OCI-LY7 (cell line): Measurements from ENCODE around the gene LRRC10B. TPM values are rescaled to one million over a fixed set of nuclear protein-coding genes. Genes with fewer than 3 reads are reported as not detected.

Experiments
- BruUV-seq: library from RNA; stranded (reverse); fragments of 400-500 nt; replicated peaks from 2 replicates; lab custom pipeline; 2021; lab: Mats Ljungman, UMichigan
- CTCF ChIA-PET: fragments of 300-600 bp; sonication (Branson Sonifier 250); formaldehyde crosslinking; loops from one replicate; lab custom pipeline; 2022; ENCODE audit warnings: antibody characterized with exemption; ENCODE audit not compliant: unreplicated experiment; lab: Charles Lee
- POLR2A ChIA-PET: fragments of 300-600 bp; sonication (Branson Sonifier 250); formaldehyde crosslinking; loops from one replicate; lab custom pipeline; 2022; ENCODE audit warnings: antibody characterized with exemption; lab: Charles Lee
- DNase-seq: peaks from one replicate; pipeline ENCODE4 v3.0.0-alpha.2; 2015; ENCODE audit warnings: low spot score
- H2AFZ ChIP-seq: fragments of 200-600 bp; sonication (generic), shearing (Covaris generic); 2 replicates; pipeline ENCODE4 v1.6.1; 2014; ENCODE audit warnings: mild to moderate bottlenecking, antibody characterized with exemption, low read length, moderate library complexity
- H3K27ac ChIP-seq: fragments of 200-600 bp; sonication (generic); 2 replicates; pipeline ENCODE4 v1.5.1; 2014; ENCODE audit warnings: mixed run types, low read depth, mild to moderate bottlenecking, moderate library complexity, low read length, inconsistent platforms; ENCODE audit not compliant: poor library complexity, severe bottlenecking
- H3K36me3 ChIP-seq: fragments of 200-600 bp; sonication (generic); 2 replicates; pipeline ENCODE4 v1.6.1; 2014; ENCODE audit warnings: mild to moderate bottlenecking, antibody characterized with exemption, low read length, moderate library complexity, mixed read lengths; ENCODE audit not compliant: insufficient read depth
- H3K4me1 ChIP-seq: fragments of 200-600 bp; sonication (generic); 2 replicates; pipeline ENCODE4 v1.5.1; 2014; ENCODE audit warnings: mild to moderate bottlenecking, low read length; ENCODE audit not compliant: insufficient read depth, poor library complexity, severe bottlenecking
- H3K4me2 ChIP-seq: fragments of 200-600 bp; sonication (generic); 2 replicates; pipeline ENCODE4 v1.6.1; 2014; ENCODE audit warnings: mild to moderate bottlenecking, low read length
- H3K4me3 ChIP-seq: fragments of 200-600 bp; sonication (generic); 2 replicates; pipeline ENCODE4 v1.5.1; 2014; ENCODE audit warnings: mild to moderate bottlenecking, low read depth, low read length; ENCODE audit not compliant: poor library complexity, severe bottlenecking
- H3K79me2 ChIP-seq: fragments of 200-600 bp; sonication (generic); 2 replicates; pipeline ENCODE4 v1.6.1; 2016; ENCODE audit warnings: low read depth, mild to moderate bottlenecking, low read length, moderate library complexity, mixed read lengths; ENCODE audit not compliant: insufficient read depth
- H3K9me2 ChIP-seq: fragments of 200-600 bp; sonication (generic); 2 replicates; pipeline ENCODE4 v1.6.1; 2016; ENCODE audit warnings: mild to moderate bottlenecking, low read length, mixed read lengths; ENCODE audit not compliant: insufficient read depth
- H3K9me3 ChIP-seq: fragments of 200-600 bp; sonication (generic); 2 replicates; pipeline ENCODE4 v1.6.1; 2014; ENCODE audit warnings: mild to moderate bottlenecking, mixed run types, low read length, mixed read lengths
- H4K20me1 ChIP-seq: fragments of 200-600 bp; sonication (generic); 2 replicates; pipeline ENCODE4 v1.6.1; 2014; ENCODE audit warnings: mild to moderate bottlenecking, antibody characterized with exemption, low read length, moderate library complexity, mixed read lengths; ENCODE audit not compliant: insufficient read depth
- CTCF ChIP-seq: fragments of 200-600 bp; sonication (generic); conservative IDR thresholded peaks from 2 replicates; pipeline ENCODE4 v1.5.1; 2014; ENCODE audit warnings: mild to moderate bottlenecking, antibody characterized with exemption, low read length, moderate library complexity, mixed read lengths
- EZH2phosphoT487 ChIP-seq: fragments of 200-600 bp; sonication (generic); IDR thresholded peaks from 2 replicates; pipeline ENCODE4 v1.6.1; 2018; ENCODE audit warnings: low read depth, borderline replicate concordance, mild to moderate bottlenecking, mixed run types, antibody characterized with exemption, low read length, moderate library complexity, mixed read lengths
- intact Hi-C: fragments of 100-400 bp; cut with micrococcal nuclease; formaldehyde crosslinking; loops from one replicate; pipeline ENCODE4 v1.10.0; 2022; ENCODE audit not compliant: unreplicated experiment
- total RNA-seq, 2 experiments: library from RNA; depleted of rRNA in 1 of 2; stranded (reverse); fragments of >200 nt in 1 of 2; shearing (Covaris generic) in 1 of 2; gene quantifications; 2 replicates each; pipeline ENCODE4 v1.2.3, GENCODE V29; 2014 to 2022

LRRC10B gene
- total RNA-seq, 2 experiments from 2014 or later: not detected

DNA sequence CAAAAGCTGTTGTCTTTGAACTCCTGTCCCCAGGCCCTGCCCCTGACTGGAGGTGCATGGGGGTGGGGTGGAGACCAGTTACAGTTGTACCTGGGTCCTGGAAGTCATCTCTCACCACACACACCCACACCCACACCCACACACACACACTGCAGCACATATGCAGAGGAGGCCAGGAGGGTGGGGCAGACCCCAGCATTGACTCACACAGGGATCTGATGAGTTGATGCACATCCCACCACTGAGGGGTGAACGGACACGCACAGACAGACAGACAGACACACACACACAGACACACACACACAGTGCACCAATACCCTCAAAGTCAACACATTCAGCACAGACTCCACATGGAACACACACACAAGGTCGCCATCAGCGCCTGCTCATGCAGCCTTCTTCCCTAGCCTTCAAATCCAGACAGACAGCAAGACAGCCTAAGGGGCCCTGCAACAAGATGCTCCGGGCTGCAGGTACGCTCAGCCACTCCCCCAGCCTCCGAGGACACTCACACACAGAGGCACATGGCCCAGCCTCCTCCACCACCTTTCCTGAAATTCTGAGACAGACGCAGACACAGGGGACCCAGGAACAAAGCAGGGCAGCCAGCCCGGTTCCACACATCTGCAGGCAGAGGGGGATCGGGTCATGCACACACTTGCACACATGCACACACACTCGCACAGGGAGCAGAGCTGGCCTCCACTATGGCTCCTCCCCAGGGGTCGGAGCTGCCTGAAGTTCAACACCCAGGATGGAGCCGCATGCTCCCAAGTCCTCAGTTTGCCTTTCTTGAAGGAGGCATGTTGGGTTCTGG lies 45.8 kb downstream of the LRRC10B start:
- H3K4me1 ChIP-seq: no peaks in the 10 kb centered on the region
- CTCF ChIA-PET: interaction anchor here (0.6 kb wide), 1 partner anchor 96 kb away, joined by 10 read pairs; no protein-coding TSS in a partner anchor
- H3K4me3 ChIP-seq: no peak overlapping the region
- H3K9me3 ChIP-seq: no peaks in the 10 kb centered on the region
- intact Hi-C loops: no loop called here
- H3K9me2 ChIP-seq: no peaks in the 10 kb centered on the region
- H3K27ac ChIP-seq: no peak overlapping the region
- no peak for DNase-seq
- H3K4me2 ChIP-seq: no peak overlapping the region
- POLR2A ChIA-PET: interaction anchor here (0.6 kb wide), 1 partner anchor 66 kb away, joined by 3 read pairs; no protein-coding TSS in a partner anchor
- BruUV-seq: no TSS peak
- H3K36me3 ChIP-seq: no peaks in the 10 kb centered on the region
- no peaks in the 10 kb centered on the region for H4K20me1 ChIP-seq
- no peak for TF ChIP-seq CTCF
- no peak for TF ChIP-seq EZH2phosphoT487
- no peaks in the 10 kb centered on the region for H3K79me2 ChIP-seq
- H2AFZ ChIP-seq: no peak overlapping the region

DNA sequence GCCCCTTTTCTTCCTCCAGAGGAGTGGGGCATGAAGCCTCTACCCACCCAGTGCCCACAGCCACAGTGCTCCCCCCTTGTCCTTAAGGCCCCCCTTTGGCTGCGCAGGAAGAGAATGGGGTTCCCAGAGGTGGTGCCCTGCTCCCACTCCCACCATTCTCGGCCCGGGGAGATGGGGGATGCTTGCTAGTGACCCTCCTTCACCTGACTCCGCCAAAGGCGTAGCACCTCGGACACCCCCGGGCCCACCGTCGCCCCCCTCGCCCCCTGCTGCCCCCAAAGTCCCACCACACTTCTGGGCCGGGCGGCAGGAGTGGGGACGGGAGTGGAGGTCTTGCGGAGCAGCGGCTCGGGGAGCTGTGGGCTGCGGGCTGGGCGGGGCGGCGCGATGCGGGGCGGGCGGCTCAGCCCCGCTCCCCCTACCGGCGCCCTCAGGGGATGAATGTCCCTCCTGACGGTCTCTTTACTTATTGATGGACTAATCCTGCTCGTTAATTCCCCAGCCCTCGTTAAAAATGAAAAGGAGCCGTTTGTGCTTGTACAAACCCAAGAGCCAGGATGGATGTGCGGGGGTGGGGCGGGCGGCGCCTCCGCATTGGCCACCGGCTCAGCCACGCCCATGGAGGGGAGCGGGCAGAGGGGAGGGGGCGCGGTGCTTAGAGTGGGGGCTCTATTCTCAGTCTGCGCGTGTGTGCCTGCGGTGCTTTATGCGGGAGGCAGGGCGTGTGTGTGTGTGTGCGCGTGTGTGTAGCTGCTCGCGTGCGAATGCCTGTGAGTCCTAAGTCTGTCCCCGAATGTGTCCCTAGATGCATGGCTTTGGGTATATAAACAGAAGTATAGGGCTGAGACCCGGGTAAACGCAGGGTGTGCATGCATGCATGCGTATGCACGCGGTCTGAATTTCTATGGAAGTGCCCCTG lies 46.8 kb downstream of the LRRC10B start:
- no peaks in the 10 kb centered on the region for H3K79me2 ChIP-seq
- H3K36me3 ChIP-seq: no peaks in the 10 kb centered on the region
- H3K9me2 ChIP-seq: no peaks in the 10 kb centered on the region
- H2AFZ ChIP-seq: no peak overlapping the region
- no TSS peak for BruUV-seq
- TF ChIP-seq EZH2phosphoT487 (no peak), CTCF (no peak)
- DNase-seq: no peak
- ChIA-PET POLR2A (no interaction called here), CTCF (interaction anchor here (0.6 kb wide), 1 partner anchor 95 kb away, joined by 10 read pairs; no protein-coding TSS in a partner anchor)
- no peak overlapping the region for H3K4me2 ChIP-seq
- H3K9me3 ChIP-seq: no peaks in the 10 kb centered on the region
- H3K4me1 ChIP-seq: no peaks in the 10 kb centered on the region
- no peak overlapping the region for H3K27ac ChIP-seq
- intact Hi-C loops: no loop called here
- no peak overlapping the region for H3K4me3 ChIP-seq
- H4K20me1 ChIP-seq: no peaks in the 10 kb centered on the region
